Suprapubic skin (tissue), 4 donors: Measurements from ENCODE around the gene RGL3. TPM values are rescaled to one million over a fixed set of nuclear protein-coding genes. Genes with fewer than 3 reads are reported as not detected.

Experiments used
- DNase-seq, 2 donors: peaks; one replicate each; pipeline ENCODE4 v3.0.0-alpha.2; 2019; ENCODE audit warnings: low spot score in 2 of 2
- H3K27ac ChIP-seq: fragments of 200-600 bp; sonication (generic); one replicate; pipeline ENCODE4 v1.5.1; 2019
- H3K27me3 ChIP-seq: fragments of 200-600 bp; sonication (generic); one replicate; pipeline ENCODE4 v1.5.1; 2019
- H3K36me3 ChIP-seq: fragments of 200-600 bp; sonication (generic); one replicate; pipeline ENCODE4 v1.5.1; 2019
- H3K4me1 ChIP-seq: fragments of 200-600 bp; sonication (generic); one replicate; pipeline ENCODE4 v1.5.1; 2019
- H3K4me3 ChIP-seq: fragments of 200-600 bp; sonication (generic); one replicate; pipeline ENCODE4 v1.5.1; 2019; ENCODE audit warnings: mild to moderate bottlenecking
- H3K9me3 ChIP-seq: fragments of 200-600 bp; sonication (generic); one replicate; pipeline ENCODE4 v1.5.1; 2019
- CTCF ChIP-seq, 2 donors: fragments of 200-600 bp in 1 of 2; fragments of 450-650 bp in 1 of 2; sonication (generic) in 1 of 2; IDR thresholded peaks; one replicate each; pipeline ENCODE4 v1.5.1; 2016 to 2019; ENCODE audit warnings: antibody characterized with exemption in 2 of 2, mild to moderate bottlenecking in 1 of 2, moderate library complexity in 1 of 2
- EP300 ChIP-seq: sonication (generic); formaldehyde crosslinking; IDR thresholded peaks from one replicate; pipeline ENCODE4 v1.6.1; 2017; ENCODE audit warnings: antibody characterized with exemption
- POLR2A ChIP-seq, 2 donors: fragments of 450-650 bp; IDR thresholded peaks; one replicate each; pipeline ENCODE4 v1.6.1; 2017; ENCODE audit warnings: antibody characterized with exemption in 2 of 2, mild to moderate bottlenecking in 2 of 2, moderate library complexity in 2 of 2
- POLR2AphosphoS5 ChIP-seq, 3 donors: sonication (generic); formaldehyde crosslinking; IDR thresholded peaks; one replicate each; pipeline ENCODE4 v1.6.1; 2017; ENCODE audit warnings: antibody characterized with exemption in 3 of 3
- WGBS: methylation state at CpG from one replicate; pipeline ENCODE4 v1.1.5; 2018; 5-methylcytosine and 5-hydroxymethylcytosine counted together
- total RNA-seq, 4 donors: library from RNA; depleted of rRNA; stranded (reverse); fragments of >200 nt; gene quantifications; one replicate each; pipeline ENCODE4 v1.1.0, GENCODE V29; 2016

Gene RGL3
- total RNA-seq, 4 donors from 2014 or later, result 1.4 to 4.3 (median 3.5) TPM

GRCh38 chr19:11373166-11373884, 45.8 kb downstream of the RGL3 start:
- 53% methylated on average over 10 of the region's 10 CpGs for WGBS
- H3K4me1 ChIP-seq, result peaks cover 38% of the 10 kb centered on the region
- TF ChIP-seq POLR2AphosphoS5 (IDR thresholded peaks at IDR 0.05), result no peak
- TF ChIP-seq CTCF (IDR thresholded peaks at IDR 0.05), result no peak
- no peak for TF ChIP-seq POLR2A (IDR thresholded peaks at IDR 0.05)
- TF ChIP-seq EP300, result no peak
- no peak overlapping the region for H3K4me3 ChIP-seq
- no peak for DNase-seq
- no peaks in the 10 kb centered on the region for H3K36me3 ChIP-seq
- H3K9me3 ChIP-seq, result no peaks in the 10 kb centered on the region
- H3K27ac ChIP-seq, result no peak overlapping the region
- no peaks in the 10 kb centered on the region for H3K27me3 ChIP-seq

- TF ChIP-seq POLR2A (IDR thresholded peaks at IDR 0.05), result no peak
- TF ChIP-seq POLR2AphosphoS5 (IDR thresholded peaks at IDR 0.05), result no peak
- no peak for TF ChIP-seq EP300
- no peak for TF ChIP-seq CTCF (IDR thresholded peaks at IDR 0.05)
- no peak for DNase-seq
- Histone ChIP-seq H3K4me1 (peaks cover 14% of the 10 kb centered on the region), H3K27me3 (no peaks in the 10 kb centered on the region), H3K9me3 (no peaks in the 10 kb centered on the region), H3K36me3 (peaks cover 9% of the 10 kb centered on the region), H3K4me3 (no peak overlapping the region), H3K27ac (no peak overlapping the region)
- 84% methylated on average over 2 of the region's 2 CpGs for WGBS
Measured at GRCh38 chr19:11370744-11371143, 48.4 kb downstream of the RGL3 start.

- 94% methylated on average over 1 of the region's 2 CpGs for WGBS
- no peak for DNase-seq
- Histone ChIP-seq H3K27me3 (no peaks in the 10 kb centered on the region), H3K4me1 (no peaks in the 10 kb centered on the region), H3K36me3 (peaks cover 38% of the 10 kb centered on the region), H3K4me3 (no peak overlapping the region), H3K9me3 (no peaks in the 10 kb centered on the region), H3K27ac (no peak overlapping the region)
- TF ChIP-seq POLR2AphosphoS5 (IDR thresholded peaks at IDR 0.05) (no peak), EP300 (no peak), CTCF (IDR thresholded peaks at IDR 0.05) (no peak), POLR2A (IDR thresholded peaks at IDR 0.05) (no peak)
Measured at GRCh38 chr19:11367528-11367927, 51.6 kb downstream of the RGL3 start.

- Histone ChIP-seq H3K4me1 (peaks cover 4% of the 10 kb centered on the region), H3K9me3 (no peaks in the 10 kb centered on the region), H3K27ac (no peak overlapping the region), H3K36me3 (peaks cover 45% of the 10 kb centered on the region), H3K4me3 (no peak overlapping the region), H3K27me3 (no peaks in the 10 kb centered on the region)
- no peak for DNase-seq
- no peak for TF ChIP-seq EP300
- whole genome bisulfite sequencing, result 66% methylated on average over 7 of the region's 7 CpGs
Measured at GRCh38 chr19:11365557-11366117, 53.5 kb downstream of the RGL3 start.

GRCh38 chr19:11364935-11365334, 54.2 kb downstream of the RGL3 start:
- no peak overlapping the region for H3K27ac ChIP-seq
- no peak overlapping the region for H3K4me3 ChIP-seq
- 53% methylated on average over 3 of the region's 5 CpGs for WGBS
- H3K4me1 ChIP-seq, result peaks cover 4% of the 10 kb centered on the region
- TF ChIP-seq EP300 (no peak), POLR2A (IDR thresholded peaks at IDR 0.05) (no peak), CTCF (IDR thresholded peaks at IDR 0.05) (no peak), POLR2AphosphoS5 (IDR thresholded peaks at IDR 0.05) (no peak)
- DNase-seq, result no peak
- H3K9me3 ChIP-seq, result no peaks in the 10 kb centered on the region
- peaks cover 45% of the 10 kb centered on the region for H3K36me3 ChIP-seq
- H3K27me3 ChIP-seq, result no peaks in the 10 kb centered on the region
